H54 (cell line): Measurements from ENCODE around the gene RDX.
"Not testable (repeated sequence)": the region's sequence is repeated elsewhere in the genome, so short reads cannot be mapped to it uniquely, and the experiment has no call there.

Source experiments
- DNase-seq: peaks from one replicate; pipeline ENCODE4 v3.0.0; 2011; ENCODE audit warnings: low spot score, mixed read lengths; ENCODE audit not compliant: insufficient read length
- FAIRE-seq: peaks from 3 replicates; lab custom pipeline; 2011; peaks lifted over from hg19 to GRCh38; lab: Jason Lieb, UNC
- POLR2A ChIP-seq: IDR thresholded peaks from 2 replicates; pipeline ENCODE4 v1.6.1; 2011; ENCODE audit warnings: low read depth, mild to moderate bottlenecking, low read length

RDX gene

DNA sequence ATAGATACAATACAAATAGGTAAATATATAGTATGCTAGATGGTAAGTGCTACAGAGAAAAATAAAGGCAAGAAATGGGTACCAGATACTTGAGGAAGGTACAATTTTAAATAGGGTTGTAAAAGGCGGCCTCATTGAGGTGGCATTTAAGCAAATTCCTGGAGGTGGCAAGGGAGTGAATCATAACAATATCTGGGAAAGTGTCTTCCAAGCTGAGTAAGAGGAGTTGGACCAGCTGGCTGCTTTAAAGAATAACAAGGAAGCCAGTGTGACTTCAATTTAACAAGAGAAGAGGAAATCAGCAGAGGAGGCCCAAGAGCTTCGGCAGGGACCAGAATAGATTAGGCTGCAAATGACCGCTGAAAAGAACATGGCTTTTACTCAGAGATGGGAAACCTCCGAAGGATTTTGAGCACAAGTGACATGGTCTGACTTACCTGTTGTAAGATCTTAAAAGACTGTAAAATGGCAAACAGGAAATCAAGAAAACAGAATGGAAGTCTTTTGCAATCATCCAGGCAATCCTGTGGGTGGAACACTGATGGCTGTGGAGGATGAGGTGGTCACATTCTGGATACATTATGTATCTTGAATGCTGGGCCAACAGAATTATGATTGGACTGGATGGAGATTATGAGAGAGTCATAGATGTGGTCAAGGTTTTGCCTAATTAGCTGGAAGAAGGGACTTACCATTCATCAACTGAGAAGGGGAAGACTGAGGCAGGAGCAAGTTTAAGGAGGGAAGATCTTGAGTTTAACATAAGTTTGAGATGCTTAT lies 77.2 kb downstream of the RDX start:
- DNase-seq, result no peak
- FAIRE-seq, result no peak
- TF ChIP-seq POLR2A, result no peak

GRCh38 chr11:110217936-110218335 lies 78.5 kb downstream of the RDX start:
- no peak for TF ChIP-seq POLR2A
- no peak for DNase-seq
- FAIRE-seq, result no peak

GRCh38 chr11:110217223-110217877 lies 79.1 kb downstream of the RDX start:
- DNase-seq (no peak), FAIRE-seq (no peak)
- no peak for TF ChIP-seq POLR2A

- DNase-seq, FAIRE-seq: not testable (repeated sequence)
Measured at GRCh38 chr11:110209313-110209694, 87.1 kb downstream of the RDX start.

DNA sequence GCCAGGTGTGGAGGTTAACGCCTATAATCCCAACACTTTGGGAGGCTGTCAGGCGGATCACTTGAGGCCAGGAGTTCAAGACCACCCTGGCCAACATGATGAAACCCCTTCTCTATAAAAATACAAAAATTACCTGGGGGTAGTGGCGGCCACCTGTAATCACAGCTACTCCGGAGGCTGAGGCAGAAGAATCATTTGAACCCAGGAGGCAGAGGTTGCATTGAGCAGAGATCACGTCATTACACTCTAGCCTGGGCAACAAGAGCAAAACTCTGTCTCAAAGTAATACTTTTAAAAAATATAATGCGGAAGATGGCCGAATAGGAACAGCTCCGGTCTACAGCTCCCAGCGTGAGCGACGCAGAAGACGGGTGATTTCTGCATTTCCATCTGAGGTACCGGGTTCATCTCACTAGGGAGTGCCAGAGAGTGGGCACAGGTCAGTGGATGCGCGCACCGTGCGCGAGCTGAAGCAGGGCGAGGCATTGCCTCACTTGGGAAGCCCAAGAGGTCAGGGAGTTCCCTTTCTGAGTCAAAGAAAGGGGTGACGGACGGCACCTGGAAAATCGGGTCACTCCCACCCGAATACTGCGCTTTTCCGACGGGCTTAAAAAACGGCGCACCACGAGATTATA lies 87.6 kb downstream of the RDX start:
- FAIRE-seq, DNase-seq: not testable (repeated sequence)

- TF ChIP-seq POLR2A, result no peak
- no peak for FAIRE-seq
- DNase-seq, result no peak
Measured at GRCh38 chr11:110207123-110207522, 89.3 kb downstream of the RDX start.

DNA sequence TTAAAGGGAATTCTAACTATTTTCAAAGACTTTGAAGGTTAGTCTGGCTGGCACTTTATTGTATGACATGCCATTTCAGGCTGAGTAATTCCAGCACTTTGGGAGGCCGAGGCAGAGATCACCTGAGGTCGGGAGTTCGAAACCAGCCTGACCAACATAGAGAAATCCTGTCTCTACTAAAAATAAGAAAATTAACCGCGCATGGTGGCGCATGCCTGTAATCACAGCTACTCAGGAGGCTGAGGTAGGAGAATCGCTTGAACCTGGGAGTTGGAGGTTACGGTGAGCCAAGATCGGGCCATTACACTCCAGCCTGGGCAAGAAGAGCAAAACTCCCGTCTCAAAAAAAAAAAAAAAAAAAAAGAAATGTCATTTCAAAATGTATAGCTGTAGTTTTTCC lies 95.6 kb downstream of the RDX start:
- TF ChIP-seq POLR2A, result no peak
- FAIRE-seq (no peak), DNase-seq (no peak)

DNA sequence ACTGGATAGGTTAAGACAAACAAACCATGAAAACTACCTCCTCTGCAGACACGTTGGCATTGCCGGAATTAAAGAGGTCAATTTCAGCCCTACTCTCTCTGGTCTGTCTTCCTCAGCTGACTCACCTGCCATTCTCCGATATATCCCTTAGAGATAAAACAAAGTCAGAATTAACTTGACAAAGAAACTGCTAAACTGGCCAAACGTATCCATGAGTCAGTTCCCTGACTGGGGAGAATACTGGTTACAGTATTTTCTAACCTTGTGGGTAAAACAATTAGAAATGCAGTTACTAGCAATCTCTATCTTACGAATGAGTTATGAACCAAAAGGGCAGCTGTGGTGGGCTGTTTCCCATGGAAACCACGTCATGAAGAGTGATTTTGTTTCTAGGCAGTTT lies 96.2 kb downstream of the RDX start:
- FAIRE-seq (peak; percentile 52), DNase-seq (no peak)
- TF ChIP-seq POLR2A, result no peak

DNA sequence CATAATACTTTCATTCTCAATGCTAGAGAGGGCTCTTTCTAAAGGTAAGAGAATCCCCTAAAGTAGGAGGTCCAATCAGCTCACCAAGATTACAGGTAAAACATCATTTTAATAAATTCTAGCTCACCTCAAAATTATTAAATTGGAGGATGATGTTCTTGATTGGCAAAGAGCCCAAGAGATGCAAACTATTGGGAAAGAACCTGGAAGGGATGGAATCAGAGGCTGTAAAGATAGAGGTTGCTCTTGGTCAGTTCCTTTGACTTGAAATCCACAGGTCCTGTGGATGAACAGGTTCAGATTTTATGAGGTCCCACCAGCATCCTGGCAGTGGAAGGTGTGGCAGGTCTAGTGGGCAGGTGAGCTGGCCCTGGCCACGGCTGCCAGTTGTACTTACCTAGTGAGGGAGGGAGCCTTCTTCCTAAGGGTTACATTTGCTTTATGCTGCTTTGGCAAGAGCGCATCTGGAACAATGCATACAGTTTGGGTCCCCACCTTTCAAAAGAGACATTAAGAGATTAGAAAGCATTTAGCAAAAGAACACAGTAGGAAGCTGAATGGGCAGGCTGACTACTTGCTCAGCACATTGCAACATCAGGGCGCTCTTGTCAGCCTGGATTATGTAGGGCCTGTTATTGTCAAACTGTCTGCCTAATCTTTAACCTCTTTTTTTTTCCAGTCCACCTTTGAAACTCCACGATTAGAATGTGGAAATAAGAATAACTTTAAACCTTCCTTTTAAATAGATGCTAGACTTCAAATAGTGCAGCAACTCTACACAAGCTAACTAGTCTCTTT lies 97.0 kb downstream of the RDX start:
- no peak for TF ChIP-seq POLR2A
- DNase-seq, result no peak
- no peak for FAIRE-seq

DNA sequence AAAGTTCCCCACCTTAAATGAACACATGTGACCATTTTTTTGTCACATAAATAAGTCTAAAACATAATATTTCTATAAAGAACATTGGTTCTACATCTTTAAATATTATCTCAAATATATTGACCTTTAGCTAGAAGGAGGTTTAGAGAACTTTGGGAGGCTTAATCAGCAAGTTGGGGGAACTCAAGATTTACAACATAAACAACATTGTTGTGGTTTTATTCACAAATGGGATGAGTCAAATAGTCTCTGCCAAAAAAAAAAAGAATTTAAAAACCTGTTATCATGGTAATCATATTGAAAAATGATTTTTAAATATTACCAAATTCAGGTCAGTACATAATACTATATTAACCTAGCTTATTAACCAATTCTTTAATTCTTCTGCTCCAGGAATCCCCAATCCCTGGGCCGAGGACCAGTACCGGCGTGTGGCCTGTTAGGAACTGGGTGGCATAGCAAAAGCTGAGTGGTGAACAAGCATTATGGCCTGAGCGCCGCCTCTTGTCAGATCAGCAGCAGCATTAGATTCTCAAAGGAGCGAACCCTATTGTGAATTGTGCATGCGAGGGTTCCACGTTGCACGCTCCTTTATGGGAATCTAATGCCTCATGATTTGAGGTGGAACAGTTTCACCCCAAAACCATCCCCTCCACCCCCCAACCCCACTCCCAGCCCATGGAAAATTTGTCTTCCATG lies 98.2 kb downstream of the RDX start:
- no peak for FAIRE-seq
- no peak for DNase-seq
- TF ChIP-seq POLR2A, result no peak

GRCh38 chr11:110196884-110197420 lies 99.5 kb downstream of the RDX start:
- no peak for FAIRE-seq
- DNase-seq, result no peak
- no peak for TF ChIP-seq POLR2A

- peak; percentile 92 for FAIRE-seq
- no peak for DNase-seq
Measured at GRCh38 chr11:110196241-110196754, 100.1 kb downstream of the RDX start.

DNA sequence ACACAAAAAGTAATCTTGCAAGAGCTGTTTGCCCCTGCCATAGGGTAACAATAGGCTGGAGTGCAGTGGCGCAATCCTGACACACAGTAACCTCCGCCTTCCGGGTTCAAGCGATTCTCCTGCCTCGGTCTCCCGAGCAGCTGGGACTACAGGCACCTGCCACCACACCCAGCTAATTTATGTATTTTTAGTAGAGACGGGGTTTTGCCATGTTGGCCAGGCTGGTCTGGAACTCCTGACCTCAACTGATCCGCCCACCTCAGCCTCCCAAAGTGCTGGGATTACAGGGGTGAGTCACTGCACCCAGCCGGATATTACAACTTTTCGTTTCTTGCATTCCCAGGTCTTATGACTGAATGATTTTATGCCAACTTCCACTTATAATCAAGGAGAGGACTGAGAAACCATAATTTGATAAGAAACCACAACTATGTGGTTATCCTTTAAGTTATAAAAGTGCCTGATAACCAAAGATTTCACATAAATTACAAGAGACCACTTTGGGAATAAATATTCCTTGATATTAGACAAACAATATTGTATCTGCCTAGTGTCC lies 102.1 kb downstream of the RDX start:
- peak; percentile 70 for FAIRE-seq
- not testable (repeated sequence) for DNase-seq

More at GRCh38 chr11:110196241-110196754, 100.1 kb downstream of the RDX start:
- TF ChIP-seq POLR2A, result no peak

GRCh38 chr11:110192604-110193282 lies 103.7 kb downstream of the RDX start:
- not testable (repeated sequence) for DNase-seq

More at GRCh38 chr11:110192604-110193282, 103.7 kb downstream of the RDX start:
- FAIRE-seq, result not testable (repeated sequence)
